Femur (tissue), 1 donor: ENCODE data around the gene ATP10D.
"Not testable (repeated sequence)": the region's sequence is repeated elsewhere in the genome, so short reads cannot be mapped to it uniquely, and the experiment has no call there.

ENCODE experiments used
- DNase-seq: peaks from one replicate; pipeline ENCODE4 v3.0.0-alpha.2; 2017

The ATP10D gene

GRCh38 chr4:47490550-47490949 is 5.5 kb downstream of the ATP10D start:
- no peak for DNase-seq

GRCh38 chr4:47493238-47494123 is 8.4 kb downstream of the ATP10D start:
- no peak for DNase-seq

GRCh38 chr4:47494124-47494430 is 9.0 kb downstream of the ATP10D start:
- no peak for DNase-seq

- DNase-seq, result no peak
These were observed 13.8 kb downstream of the ATP10D start for GRCh38 chr4:47498899-47499298.

GRCh38 chr4:47499700-47500099 is 14.6 kb downstream of the ATP10D start:
- DNase-seq, result no peak

- no peak for DNase-seq
These were observed 15.7 kb downstream of the ATP10D start for GRCh38 chr4:47500776-47501175.

- DNase-seq, result no peak
These were observed 20.1 kb downstream of the ATP10D start for GRCh38 chr4:47505147-47505546.

GRCh38 chr4:47505666-47506065 is 20.6 kb downstream of the ATP10D start:
- DNase-seq, result no peak

GRCh38 chr4:47510506-47511143 is 25.6 kb downstream of the ATP10D start:
- DNase-seq, result no peak

GRCh38 chr4:47513461-47513860 is 28.4 kb downstream of the ATP10D start:
- no peak for DNase-seq

GRCh38 chr4:47519239-47519883 is 34.3 kb downstream of the ATP10D start:
- DNase-seq, result no peak

- DNase-seq, result no peak
These were observed 40.2 kb downstream of the ATP10D start for GRCh38 chr4:47525154-47525819.

GRCh38 chr4:47526281-47526680 is 41.2 kb downstream of the ATP10D start:
- no peak for DNase-seq

- not testable (repeated sequence) for DNase-seq
These were observed 43.6 kb downstream of the ATP10D start for GRCh38 chr4:47528646-47529045.

- no peak for DNase-seq
These were observed 45.7 kb downstream of the ATP10D start for GRCh38 chr4:47530801-47531200.

- DNase-seq, result peak; percentile 41
These were observed 46.3 kb downstream of the ATP10D start for GRCh38 chr4:47531241-47531953.

GRCh38 chr4:47531954-47532321 is 46.9 kb downstream of the ATP10D start:
- no peak for DNase-seq

- no peak for DNase-seq
These were observed 47.6 kb downstream of the ATP10D start for GRCh38 chr4:47532658-47533057.

- no peak for DNase-seq
These were observed 48.7 kb downstream of the ATP10D start for GRCh38 chr4:47533689-47534347.

GRCh38 chr4:47534772-47535171 is 49.7 kb downstream of the ATP10D start:
- no peak for DNase-seq

- no peak for DNase-seq
These were observed 50.6 kb downstream of the ATP10D start for GRCh38 chr4:47535567-47536147.

- no peak for DNase-seq
These were observed 51.9 kb downstream of the ATP10D start for GRCh38 chr4:47536966-47537365.
